HG02759 (cell line): ENCODE data around the gene APEH.
"Not testable (repeated sequence)": the region's sequence is repeated elsewhere in the genome, so short reads cannot be mapped to it uniquely, and the experiment has no call there.

Experiments used
- ATAC-seq: cut with Tn5 transposase; IDR thresholded peaks from one replicate; pipeline ENCODE4 v1.9.1; 2021; ENCODE audit warnings: mild to moderate bottlenecking, moderate library complexity; ENCODE audit not compliant: unreplicated experiment

APEH gene

DNA sequence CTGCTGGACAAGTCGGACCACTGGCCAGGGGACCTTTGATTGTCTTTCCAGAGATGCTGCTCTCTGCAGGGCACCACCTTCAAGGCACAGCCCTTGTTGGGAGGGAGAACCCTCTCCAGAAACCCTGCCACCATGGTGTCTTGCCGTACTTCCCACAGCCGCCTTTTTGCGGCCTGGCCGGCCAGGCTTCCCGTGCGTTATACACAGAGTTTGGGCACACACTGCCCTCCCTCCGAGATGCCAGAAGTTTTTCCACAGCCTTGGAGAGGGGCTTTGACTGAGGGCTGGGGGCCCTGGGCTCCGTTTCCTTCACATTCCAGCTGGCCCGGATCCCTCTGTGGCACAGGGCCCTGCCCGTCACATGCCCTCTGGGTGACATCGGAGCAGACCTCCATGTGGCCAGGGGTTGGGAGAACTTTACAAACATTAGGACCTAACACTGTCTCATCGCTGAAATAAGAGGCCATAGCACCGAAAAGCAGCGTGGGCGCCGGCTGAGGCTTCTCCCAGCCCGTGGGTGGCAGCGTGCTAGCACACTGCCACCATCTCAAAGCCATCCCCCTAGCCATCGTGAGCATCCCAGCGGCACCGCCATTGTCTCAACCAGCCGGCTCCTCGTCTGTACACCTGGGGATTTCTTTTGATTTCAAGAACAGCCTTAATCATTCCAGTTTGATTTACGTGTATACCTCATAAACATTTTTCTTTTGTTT is 6.3 kb upstream of the APEH start:
- no peak for ATAC-seq

DNA sequence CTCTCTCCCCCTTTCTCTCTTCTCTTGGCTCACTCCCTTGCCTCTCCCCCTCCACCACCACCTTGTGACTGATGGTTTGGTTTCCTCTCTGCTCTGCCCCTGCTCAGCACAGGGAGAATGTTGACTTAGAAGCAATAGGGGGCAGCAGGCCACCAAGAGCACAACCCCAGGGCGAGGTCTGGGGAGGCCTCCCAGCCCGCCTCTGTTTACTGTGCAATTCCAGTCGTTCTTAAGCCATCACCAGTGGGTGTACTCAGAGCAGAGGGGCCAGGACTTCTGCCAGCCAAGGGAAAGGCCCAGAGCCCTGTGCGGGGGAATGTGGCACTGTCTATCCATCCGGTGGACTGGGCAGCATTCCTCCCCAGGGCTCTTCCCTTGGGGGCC is 5.7 kb upstream of the APEH start:
- ATAC-seq, result no peak

DNA sequence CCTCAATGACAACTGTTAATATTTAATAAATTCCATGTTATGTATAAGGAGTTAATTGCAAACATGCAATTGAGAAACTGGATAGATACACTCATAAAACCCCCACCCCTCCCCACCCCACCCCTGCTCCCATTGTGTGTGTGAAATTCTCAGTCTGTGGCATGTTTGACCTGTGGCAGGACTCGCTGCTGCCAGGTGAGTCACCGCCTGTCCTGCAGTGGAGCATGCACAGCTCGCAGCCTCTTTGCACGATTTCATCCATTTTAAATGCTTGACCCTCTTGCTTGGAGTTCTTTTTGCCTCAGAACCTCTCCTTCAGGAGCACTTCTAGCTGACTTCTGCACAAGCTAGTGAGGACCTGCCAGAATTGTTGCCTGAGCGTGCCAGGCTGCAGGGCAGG is 5.3 kb upstream of the APEH start:
- ATAC-seq, result no peak

DNA sequence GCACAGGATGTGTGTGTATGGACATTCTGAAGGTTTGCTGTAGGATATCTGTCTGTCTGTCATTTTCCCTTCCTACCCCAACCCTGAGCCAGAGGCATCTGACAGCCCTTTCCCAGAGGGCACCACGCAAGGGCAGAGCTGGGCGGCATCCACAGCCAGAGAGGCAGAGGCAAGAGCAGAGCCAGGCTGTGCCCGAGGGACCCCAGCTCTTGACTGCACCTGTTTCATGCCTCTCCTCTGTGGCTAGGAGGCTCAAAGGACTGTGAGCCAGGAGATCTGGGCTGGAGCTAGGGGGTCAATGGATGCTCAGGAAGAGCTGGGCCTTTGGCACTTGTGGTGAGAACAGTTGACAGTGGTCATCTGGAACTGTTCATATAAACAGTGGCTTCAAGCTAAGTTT is 4.8 kb upstream of the APEH start:
- ATAC-seq, result no peak

DNA sequence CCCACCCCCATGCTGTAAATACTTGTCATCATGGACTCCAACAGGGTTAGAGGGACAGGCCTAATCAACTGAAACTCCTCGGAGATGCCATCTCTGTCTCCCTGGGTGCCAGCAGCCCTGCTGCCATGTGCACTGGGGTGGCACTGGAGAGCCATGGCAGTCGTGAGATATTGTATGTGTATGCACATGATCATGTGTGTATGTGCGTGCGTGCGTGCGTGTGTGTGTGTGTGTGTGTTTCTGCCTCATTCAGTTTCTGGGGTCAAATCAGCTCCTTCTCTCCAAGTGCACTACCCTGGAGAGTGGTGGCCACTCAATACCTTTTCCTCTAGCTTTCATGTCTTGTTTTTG is 3.2 kb upstream of the APEH start:
- ATAC-seq, result no peak

DNA sequence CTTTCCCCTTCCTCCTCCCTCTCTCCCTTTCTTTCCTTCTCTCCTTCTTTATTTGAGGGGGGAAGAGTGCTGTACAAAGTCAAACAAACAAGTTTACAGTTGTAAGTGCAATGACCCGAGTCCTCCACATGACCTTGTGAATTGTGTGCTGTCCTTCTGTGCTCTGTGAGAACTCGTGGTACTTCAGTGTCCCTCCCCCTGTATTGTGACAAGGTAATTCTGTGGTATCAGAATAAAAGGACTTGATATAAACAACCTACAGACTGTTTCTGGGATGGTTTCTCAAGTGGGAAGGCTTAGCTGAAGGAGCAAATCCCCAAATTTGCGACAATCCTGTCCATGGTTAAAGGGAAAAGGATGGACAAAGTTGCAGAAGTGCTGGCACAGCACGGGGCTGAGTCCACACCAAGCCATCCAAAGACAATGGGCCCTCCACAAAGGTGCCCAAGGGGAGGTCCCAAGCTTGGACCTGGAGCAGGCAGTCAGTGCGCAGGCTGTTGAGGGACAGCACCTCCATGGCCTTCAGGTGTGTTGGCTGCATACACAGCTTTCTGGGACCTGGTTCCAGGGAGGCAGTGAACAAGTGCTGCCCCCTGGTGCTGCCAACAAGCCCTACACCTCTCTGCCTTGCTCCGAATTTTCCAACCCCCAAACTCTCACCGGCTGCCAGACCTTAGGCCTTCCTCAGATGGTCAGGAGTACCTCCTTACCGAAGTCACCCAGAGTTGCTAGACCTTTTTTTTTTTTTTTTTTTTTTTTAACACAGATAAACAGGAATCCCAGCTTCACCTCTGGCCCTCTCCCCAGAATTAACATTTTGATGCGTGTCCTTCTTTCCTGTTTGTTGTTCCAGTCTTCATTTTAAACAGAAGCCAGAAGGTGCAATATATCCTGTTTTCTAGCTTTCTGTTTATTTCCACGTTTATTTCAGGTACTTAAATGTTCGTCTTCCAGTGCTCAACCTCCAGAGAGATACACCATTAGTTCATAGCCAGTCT is 2.6 kb upstream of the APEH start:
- no peak for ATAC-seq

DNA sequence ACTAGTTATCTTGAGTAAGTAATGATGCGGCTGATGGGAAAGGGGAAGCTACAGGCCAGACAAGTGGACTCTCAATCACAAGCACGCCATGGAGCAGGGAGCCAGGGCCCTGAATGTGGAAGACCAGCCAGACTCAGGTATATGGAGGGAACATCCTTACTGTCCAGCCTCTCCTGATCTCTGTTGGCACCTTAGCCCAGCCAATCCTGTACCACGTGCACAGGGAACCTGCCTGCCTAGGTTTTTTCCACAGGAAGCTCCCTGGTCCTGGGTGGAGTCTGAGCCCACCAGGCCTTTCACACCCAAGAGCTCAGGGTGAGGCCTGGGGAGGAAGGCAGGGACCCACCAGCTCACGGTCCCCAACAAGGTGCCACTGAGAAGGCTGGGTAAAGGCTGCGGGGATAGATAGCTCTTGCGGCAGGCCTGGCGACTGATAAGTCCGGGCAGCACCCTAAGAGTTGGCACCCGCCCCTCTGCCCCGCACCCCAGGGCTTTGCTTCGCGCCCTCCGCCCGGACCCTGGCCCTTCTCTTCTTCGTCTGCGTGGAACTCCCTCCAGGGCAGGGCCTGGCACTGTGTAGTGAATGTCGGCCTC is 933 bp upstream of the APEH start:
- ATAC-seq, result no peak

DNA sequence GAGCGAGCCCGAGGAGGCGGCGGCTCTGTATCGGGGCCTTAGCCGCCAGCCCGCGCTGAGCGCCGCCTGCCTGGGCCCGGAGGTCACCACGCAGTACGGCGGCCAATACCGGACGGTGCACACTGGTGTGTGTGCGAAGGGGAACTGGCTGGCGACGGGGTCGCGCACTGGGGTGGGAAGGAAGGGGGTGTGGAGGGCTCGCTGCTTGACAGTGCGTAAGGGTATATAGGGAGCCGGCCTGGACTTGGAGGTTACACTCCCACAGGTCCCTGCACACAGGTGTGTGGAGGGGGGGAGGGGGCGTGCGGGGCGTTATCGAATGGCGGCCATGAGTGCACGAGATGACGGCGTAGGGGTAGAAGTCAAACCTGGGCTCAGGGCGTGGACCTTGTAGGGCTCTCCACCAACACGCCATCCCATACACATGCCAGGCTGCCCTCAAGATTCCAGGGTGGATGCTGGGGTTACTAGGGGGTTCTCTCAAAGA is 389 bp downstream of the APEH start:
- ATAC-seq, result peak; percentile 32

DNA sequence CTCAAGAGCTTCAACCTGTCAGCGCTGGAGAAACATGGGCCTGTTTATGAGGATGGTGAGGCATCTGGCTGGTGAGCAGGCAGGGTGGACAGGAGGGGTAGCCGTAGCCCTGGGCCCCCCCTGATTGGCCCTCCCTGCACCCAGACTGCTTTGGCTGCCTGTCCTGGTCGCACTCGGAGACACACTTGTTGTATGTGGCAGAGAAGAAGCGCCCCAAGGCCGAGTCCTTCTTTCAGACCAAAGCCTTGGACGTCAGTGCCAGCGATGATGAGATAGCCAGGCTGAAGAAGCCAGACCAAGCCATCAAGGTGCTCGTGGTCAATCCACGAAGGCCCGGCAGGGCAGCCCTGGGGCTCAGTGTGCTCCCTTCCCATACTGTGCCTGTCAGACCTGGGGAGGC is 1.8 kb downstream of the APEH start:
- ATAC-seq, result no peak

DNA sequence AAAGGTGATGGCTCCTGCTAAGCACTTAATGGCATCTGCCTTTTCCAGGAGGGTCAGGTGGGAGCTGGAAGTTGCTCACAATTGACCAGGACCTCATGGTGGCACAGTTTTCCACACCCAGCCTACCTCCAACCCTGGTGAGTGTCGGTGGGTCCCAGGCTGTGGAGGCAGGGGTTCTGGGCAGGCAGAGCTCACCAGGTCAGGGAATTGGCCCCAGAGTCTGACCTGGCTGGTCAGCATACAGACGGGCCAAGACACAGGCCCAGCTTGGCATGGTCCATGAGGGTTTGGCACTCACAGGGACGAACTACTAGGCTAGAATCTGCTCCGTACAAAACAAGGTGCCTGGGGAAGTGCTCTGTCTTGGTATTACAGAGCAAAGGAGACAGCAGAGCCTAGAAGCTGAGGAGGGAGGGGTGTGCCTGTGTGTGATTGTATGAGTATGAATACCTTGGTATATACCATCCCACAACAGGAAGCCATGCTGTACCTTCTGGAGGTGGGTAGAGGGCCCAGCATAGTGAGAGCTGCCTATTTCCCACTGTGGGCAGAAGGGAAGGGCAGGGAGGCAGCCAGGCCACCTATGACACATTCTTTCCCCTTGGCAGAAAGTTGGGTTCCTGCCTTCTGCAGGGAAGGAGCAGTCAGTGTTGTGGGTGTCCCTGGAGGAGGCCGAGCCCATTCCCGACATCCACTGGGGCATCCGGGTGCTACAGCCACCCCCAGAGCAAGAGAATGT is 6.5 kb downstream of the APEH start:
- no peak for ATAC-seq

DNA sequence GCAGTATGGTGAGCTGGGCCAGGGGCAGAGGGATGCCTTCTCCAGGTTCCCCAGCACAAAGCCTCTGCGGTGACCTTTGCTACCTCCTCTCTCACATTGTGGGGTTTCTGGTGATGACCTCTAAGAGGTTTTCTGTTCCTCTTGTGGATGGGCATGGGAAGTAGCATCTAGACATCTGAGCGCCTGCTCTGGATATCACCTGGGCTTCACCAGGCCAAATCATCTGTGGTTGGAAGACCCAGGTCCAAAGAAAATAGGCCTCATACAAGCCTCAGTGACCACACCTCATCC is 7.0 kb downstream of the APEH start:
- ATAC-seq, result no peak

DNA sequence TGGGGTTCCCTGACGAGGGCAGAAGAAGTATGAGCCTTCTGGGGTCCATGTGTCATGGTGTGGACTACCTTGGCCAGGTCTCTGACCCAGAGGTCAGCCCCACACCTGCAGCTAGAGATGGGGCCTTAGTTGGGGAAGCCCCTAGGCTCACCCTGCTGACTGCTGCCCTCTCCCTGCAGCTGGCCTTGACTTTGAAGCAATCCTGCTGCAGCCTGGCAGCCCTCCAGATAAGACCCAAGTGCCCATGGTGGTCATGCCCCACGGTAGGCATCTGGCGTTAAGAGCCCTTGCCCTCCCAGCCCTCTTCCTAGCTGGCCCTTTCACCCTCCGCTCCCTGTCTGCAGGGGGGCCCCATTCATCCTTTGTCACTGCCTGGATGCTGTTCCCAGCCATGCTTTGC is 7.4 kb downstream of the APEH start:
- ATAC-seq, result no peak

DNA sequence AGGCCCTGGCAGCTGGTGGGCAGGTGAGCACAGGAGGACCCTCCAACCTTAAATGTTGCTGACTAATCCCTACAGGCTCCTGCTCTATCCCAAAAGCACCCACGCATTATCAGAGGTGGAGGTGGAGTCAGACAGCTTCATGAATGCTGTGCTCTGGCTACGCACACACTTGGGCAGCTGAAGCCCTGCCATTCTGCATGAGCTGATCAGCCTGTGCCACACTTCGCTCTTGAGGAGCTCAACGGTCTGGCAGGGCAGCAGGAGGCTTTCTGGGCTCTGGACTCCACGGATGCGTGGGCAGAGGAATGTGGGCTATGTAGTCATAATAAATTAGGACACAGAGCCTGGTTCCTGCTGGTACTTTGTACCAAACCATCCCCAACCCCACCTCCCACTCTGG is 9.0 kb downstream of the APEH start:
- no peak for ATAC-seq

DNA sequence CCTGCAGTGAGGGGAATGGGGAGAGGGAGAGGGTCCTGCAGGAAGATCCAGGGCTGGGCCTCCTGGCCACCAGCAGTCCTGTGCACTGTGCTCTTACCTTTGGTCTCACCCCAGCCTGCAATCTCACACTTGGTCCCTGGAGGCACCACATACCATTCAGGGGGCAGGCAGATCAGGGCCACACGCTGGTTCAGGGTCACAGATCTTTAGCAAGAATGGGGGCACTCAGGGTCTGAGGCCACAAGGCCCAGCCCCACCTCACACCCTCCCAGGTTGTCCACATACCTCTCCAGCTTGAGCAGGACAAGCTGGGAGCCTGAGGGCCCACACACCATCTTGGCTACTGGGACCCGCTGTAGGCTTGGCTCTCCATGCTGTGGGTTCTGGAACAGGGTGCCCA is 10.3 kb downstream of the APEH start:
- ATAC-seq, result not testable (repeated sequence)

DNA sequence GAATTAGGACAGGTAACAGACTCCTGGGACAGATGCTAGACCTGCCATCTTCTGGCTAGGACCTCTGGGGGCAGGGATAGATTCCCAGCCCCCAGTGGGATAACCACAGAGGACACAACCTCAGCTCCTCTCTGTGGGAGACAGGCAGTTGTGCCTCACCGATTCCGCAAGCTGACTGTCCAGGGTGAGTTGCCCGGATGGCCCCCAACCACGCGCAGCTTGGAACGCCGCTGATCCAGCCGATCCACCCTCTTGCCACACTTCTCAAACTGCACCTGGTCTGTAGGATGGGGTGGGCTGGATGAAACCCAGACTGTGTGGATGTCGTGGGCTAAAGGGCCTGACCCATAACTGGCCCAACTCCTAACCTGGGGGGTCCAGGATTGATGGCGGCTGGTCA is 11.0 kb downstream of the APEH start:
- ATAC-seq, result not testable (repeated sequence)

DNA sequence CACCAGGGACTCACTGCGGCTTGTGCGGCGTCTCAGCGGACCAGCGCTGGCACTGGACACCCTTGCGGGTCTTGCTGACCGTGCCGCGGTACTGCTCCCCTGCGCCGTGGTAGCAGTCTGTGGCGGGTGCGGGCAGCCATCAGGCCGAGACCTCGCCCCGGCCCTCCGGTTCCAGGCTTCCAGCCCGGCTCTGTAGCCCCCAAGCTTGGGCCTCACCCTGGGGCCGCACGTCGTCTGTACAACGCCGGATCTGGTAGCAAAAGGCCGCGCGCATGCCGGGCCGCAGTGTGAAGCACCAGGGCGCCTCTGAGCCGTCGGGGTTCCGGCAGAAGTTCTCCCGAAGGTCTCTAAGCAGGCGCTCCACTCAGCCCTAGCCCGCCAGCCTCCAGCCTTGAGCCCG is 11.7 kb downstream of the APEH start:
- not testable (repeated sequence) for ATAC-seq

DNA sequence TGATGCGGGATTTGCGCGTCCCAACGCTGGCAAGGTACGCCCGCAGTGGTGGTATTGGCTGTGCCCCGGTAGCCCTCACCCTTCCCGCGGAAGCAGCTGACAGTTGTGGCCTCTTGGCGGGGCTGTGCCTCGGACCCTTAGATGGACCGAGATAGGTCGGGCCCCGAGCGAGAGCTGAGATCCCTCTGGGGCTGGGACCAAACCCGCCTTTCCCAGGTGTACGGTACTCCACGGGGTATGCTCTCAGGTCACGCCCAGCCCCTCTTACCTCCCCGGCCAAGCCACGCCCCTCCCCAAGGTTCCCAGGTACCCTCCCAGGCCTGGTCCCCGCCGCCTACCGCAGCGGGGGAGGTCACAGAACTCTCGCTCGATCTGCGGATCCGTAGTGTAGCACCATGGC is 12.2 kb downstream of the APEH start:
- not testable (repeated sequence) for ATAC-seq

DNA sequence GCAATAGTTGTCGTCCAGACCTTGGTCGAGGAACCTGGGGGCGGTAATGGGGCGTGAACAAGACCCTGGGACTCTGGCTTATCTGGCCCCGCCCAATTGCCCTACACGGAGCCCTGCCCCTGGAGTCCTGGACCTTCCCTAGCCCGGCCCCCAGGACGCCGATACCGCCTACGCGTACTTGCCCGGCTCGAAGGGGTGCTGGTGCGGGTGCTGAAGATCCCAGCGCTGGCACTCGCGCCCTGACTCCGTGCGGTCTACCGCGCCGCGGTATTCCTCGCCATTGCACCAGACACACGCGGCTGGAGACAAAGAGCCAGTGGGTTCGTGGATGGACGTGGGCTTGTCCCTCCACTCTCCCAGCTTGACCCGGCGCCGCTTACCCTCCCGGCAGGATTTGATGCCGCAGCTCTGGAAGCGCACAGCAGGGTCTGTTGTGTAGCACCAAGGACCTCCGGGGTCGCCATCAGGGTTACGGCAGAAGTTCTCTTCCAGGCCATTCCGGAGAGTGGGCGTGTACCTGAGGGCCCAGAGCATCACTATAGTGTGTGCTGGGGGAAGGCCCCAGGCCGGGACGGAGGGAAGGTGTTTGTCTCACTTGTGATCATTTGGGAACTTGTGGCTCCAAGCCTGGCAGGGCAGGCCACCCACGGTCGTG is 12.7 kb downstream of the APEH start:
- not testable (repeated sequence) for ATAC-seq

DNA sequence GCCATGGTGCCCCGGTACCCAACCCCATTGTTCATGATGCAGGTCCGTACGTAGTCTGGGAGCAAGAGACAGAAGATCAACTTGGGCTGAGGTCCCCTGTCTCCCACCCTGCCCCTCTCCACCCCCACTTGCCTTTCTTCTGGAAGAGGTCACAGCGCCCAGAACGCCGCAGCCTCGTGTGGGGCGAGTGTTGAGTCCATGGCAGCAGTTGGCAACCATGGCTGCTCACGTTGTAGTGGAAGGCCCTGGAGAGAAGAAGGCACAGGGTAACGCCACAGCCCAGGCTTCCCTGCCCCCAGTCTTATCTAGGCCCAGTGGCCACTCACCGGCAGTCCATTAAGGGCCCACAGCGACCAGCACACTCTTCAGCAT is 13.3 kb downstream of the APEH start:
- ATAC-seq, result not testable (repeated sequence)

DNA sequence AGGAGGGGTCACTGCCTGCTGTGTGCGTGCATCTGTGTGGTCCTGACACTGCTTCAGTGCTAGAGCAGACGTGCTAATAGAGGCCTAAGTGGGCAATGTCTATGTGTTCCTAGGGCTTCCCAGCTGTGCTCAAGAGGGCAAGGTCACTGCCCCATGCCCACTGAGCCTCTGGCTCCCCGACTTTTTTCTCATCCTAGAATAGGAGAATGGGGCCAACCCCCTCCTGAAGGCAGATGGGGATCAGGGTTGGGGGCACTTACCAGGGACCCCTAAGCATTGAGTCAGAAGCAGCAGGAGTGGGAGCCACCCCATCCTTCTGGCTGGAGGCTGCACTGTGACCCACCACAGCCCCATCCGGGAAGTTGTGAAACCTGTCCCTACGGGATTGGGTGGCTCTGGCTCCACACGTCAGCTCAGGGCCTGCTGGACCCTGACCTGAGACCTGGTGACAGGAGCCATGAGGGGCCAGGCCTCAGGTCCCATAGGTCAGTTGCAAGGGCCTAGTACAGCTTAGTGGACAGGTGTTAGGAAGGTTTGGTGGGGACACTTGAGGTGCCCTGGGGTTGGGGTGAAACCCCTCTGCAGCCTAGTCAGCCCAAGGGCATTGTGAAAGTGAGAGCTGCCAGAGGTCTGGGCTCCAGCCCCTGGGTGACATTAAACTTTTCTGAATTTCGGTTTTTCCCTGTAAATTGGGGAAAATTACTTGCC is 14.3 kb downstream of the APEH start:
- not testable (repeated sequence) for ATAC-seq
